Rectal smooth muscle tissue (tissue), 1 donor: ENCODE results near the gene STX18.
"Not testable (repeated sequence)": the region's sequence is repeated elsewhere in the genome, so short reads cannot be mapped to it uniquely, and the experiment has no call there.

Experiments used
- H3K27ac ChIP-seq: one replicate; pipeline ENCODE4 v1.7.0; 2013; ENCODE audit warnings: low read depth, low read length, inconsistent platforms
- H3K27me3 ChIP-seq: one replicate; pipeline ENCODE4 v1.7.0; 2013; ENCODE audit warnings: low read length; ENCODE audit not compliant: control insufficient read depth, insufficient read depth
- H3K36me3 ChIP-seq: one replicate; pipeline ENCODE4 v1.7.0; 2013; ENCODE audit warnings: low read length; ENCODE audit not compliant: control insufficient read depth, insufficient read depth
- H3K4me1 ChIP-seq: one replicate; pipeline ENCODE4 v1.7.0; 2013; ENCODE audit warnings: low read length; ENCODE audit not compliant: control insufficient read depth, insufficient read depth
- H3K4me3 ChIP-seq: one replicate; pipeline ENCODE4 v1.7.0; 2013; ENCODE audit warnings: low read length
- H3K9ac ChIP-seq: one replicate; pipeline ENCODE4 v1.7.0; 2013; ENCODE audit warnings: low read length

The STX18 gene

DNA sequence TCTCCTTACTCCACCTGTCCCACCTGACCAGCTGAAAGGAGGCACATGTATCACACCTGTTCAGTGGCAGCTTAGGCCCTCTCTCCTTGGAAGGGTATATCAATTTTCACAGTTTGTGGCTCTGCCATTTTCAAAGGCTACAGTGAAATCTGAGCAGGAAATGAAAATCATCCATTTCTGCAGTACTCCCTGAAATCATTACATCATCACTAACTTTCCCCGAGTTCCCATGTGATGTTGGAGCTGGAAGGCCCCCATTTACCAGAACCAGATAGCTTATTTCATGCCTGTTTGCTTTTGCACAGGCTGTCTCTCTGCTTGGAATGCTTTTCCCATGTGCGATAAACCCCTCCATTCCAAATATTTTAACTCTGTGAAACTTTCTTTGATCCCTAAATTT is 31.0 kb upstream of the STX18 start:
- no peak overlapping the region for H3K9ac ChIP-seq
- no peaks in the 10 kb centered on the region for H3K4me1 ChIP-seq
- H3K36me3 ChIP-seq = no peaks in the 10 kb centered on the region
- H3K27ac ChIP-seq = no peak overlapping the region
- H3K4me3 ChIP-seq = no peak overlapping the region
- no peaks in the 10 kb centered on the region for H3K27me3 ChIP-seq

DNA sequence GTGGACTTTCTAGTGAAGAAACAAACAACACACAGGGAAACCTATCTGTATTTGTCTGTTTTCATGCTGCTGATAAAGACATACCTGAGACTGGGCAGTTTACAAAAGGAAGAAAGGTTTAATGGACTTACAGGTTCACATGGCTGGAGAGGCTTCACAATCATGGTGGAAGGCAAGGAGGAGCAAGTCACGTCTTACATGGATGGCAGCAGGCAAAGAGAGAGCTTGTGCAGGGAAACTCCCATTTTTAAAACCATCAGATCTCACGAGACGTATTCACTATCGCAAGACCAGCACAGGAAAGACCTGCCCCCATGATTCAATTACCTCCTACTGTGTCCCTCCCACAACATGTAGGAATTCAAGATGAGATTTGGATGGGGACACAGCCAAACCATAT is 28.0 kb upstream of the STX18 start:
- not testable (repeated sequence) for H3K27me3 ChIP-seq, H3K9ac ChIP-seq, H3K4me1 ChIP-seq, H3K27ac ChIP-seq, H3K4me3 ChIP-seq, H3K36me3 ChIP-seq

DNA sequence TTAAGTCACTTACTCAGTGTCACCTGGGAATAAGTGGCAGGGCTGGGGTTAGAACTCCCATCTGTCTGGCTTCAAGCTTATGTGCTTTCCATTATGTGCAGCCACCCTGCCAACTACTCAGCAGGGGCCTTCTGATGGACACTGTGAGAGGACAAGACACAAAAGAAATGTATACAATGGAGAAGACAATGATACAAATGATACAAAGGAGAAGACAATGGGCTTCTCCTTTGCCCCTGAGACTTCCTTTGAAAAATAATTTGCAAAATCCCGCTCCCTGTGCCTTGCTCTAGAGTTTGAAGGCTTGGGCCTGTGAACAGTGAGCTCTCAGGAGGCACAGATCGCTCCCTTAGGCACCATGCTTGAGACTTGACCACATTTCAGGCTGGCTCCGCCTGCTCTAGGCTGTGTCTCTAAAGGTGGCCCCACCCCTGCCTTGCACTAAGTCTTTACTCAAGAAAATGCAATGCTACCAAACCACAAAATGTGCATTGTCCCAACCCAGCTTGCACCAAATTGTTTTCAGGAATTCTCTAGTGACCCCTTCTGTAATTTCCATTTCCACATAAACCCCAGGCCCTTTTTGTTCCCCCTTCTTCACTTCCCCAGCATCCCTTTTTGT is 27.1 kb upstream of the STX18 start:
- Histone ChIP-seq H3K36me3 (no peaks in the 10 kb centered on the region), H3K9ac (no peak overlapping the region), H3K27me3 (no peaks in the 10 kb centered on the region), H3K27ac (no peak overlapping the region), H3K4me3 (no peak overlapping the region), H3K4me1 (no peaks in the 10 kb centered on the region)

DNA sequence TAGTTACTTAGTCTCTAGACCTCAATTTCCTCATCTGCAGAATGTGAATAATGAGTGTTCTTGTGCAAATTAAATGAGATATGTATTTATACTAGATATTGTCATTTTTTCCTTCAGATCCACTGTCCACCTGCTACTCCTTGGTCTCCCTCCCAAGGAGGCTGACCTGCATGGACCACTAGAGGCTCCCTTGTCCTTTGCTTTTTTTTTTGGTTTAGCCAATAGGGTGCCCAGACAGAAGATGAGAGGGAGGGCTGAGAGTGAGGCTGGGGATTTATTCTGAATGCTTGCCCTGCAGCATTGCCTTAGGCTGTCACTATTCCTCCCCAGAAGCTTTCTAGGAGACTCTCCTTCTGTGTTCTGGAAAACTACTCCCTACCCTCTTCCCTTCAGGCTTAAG is 24.5 kb upstream of the STX18 start:
- H3K4me3 ChIP-seq, H3K27ac ChIP-seq, H3K27me3 ChIP-seq: not testable (repeated sequence)

DNA sequence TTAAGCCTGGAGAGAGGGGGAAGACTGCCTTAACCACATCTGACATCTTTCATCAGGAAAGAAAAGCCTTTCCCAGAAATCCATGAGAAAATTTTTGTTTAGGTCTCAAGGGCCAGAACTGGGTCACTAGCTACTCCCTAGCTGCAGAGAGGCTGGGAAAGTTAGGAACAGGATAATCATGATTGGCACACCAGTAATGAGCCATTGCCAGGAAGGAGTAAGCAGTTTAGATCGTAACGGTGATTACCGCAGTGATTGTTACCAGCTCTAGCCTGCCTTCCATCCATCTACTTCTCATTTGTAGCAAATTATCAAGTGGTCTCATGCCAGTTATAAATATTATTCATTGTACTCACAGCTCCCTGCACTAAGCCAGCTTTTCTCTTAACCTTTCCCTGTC is 22.7 kb upstream of the STX18 start:
- H3K9ac ChIP-seq = no peak overlapping the region
- H3K27me3 ChIP-seq = no peaks in the 10 kb centered on the region
- H3K27ac ChIP-seq = no peak overlapping the region
- no peaks in the 10 kb centered on the region for H3K4me1 ChIP-seq
- no peak overlapping the region for H3K4me3 ChIP-seq
- no peaks in the 10 kb centered on the region for H3K36me3 ChIP-seq

More for the DNA sequence above, 24.5 kb upstream of the STX18 start:
- not testable (repeated sequence) for H3K9ac ChIP-seq, H3K36me3 ChIP-seq, H3K4me1 ChIP-seq

DNA sequence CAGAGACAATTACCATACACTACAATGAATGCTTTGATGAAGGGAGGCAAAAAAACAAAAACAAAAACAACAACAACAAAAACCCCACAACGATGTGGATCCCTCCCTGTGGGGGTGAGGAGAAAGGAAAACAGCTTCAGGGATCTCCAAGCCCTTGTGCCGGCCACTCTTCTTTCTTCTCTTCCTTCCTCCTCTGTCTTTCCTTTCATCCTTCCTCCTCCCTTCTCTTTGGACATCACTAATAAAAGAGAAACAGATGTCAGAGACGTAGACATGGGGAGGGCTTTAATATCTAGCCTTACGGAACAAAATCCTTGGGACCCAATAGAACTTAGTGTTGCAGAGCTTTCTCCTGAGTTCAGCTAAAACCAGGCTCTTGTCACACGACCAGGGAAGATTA is 18.8 kb upstream of the STX18 start:
- no peak overlapping the region for H3K27ac ChIP-seq
- no peak overlapping the region for H3K9ac ChIP-seq
- no peak overlapping the region for H3K4me3 ChIP-seq
- H3K36me3 ChIP-seq = no peaks in the 10 kb centered on the region
- H3K4me1 ChIP-seq = no peaks in the 10 kb centered on the region
- H3K27me3 ChIP-seq = no peaks in the 10 kb centered on the region

DNA sequence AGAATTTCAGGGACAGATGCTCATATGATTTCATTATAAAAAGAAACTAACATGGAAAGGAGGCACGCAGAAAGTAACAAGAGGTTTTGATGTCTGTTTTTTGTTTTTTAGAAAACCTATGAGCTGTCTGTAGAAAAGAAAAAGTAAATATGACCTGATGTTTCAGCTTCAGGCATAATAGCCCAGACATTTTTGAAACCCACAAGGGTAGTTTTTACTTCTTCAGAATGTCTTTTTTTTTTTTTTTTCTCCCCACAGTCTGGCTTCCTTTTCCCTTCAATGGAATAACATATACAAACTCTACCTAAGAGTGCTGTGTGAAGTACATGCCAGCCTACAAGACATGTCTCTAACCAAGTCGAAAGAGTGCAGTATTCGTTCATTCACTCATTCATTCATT is 18.3 kb upstream of the STX18 start:
- Histone ChIP-seq H3K27ac (no peak overlapping the region), H3K36me3 (no peaks in the 10 kb centered on the region), H3K27me3 (no peaks in the 10 kb centered on the region), H3K4me1 (no peaks in the 10 kb centered on the region), H3K9ac (no peak overlapping the region), H3K4me3 (no peak overlapping the region)

DNA sequence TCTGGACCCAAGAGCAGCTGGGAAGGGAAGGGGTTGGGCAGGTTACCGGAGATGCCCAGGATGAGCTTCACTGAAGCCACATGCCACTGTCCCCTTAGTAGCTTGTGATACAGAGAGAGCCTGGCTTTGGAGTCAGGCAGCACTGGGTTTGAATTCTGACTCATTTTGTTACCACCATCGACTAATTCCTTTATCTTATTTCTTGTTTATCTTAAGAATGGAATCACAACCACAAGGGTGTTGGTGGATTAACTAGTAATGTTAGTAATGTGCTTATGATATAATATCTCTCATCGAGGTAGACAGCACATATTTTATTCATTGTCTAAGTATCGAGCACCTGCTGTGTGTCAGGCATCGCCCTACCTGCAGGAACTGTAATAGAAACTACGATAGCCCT is 17.7 kb upstream of the STX18 start:
- no peak overlapping the region for H3K27ac ChIP-seq

DNA sequence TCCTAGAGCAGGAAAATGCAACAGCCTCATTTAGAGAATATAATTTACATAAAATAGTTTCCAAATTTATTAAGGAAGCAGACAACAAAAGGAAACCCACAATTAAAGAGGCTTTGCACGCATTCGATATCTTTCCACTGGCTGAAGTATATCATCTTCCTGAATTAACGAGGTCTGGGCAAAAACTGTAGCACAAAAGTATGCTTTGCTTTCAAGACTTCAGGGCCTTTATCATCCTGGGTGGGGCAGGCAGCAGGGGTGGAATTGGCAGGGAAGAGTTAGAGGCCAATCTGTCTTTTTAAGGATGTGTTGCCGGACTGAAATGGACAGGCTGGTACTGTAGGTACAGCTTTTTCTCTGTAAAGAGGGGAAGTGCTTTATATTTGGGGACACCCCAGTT is 17.0 kb upstream of the STX18 start:
- H3K27me3 ChIP-seq = no peaks in the 10 kb centered on the region

More for the DNA sequence above, 17.7 kb upstream of the STX18 start:
- H3K4me1 ChIP-seq = no peaks in the 10 kb centered on the region
- H3K4me3 ChIP-seq = no peak overlapping the region
- no peak overlapping the region for H3K9ac ChIP-seq
- H3K27me3 ChIP-seq = no peaks in the 10 kb centered on the region
- H3K36me3 ChIP-seq = no peaks in the 10 kb centered on the region

DNA sequence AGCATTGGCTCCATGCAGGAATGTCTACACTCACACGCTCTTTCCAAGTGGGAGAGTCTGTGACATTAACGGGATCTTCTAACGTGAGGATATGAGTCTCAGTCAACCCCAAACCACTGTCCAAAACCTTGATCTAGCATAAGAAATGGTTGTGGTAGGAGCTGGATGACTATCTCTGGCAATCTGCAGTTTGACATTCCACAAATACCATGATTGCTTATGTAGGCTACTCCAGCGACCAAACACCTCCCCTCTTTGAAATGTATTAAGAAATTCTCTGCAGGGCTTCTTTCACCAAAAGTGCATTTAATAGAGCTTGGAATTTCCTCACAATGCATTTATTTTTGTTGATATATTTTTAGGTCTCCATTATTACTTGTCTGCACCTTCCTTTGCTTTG is 14.1 kb upstream of the STX18 start:
- Histone ChIP-seq H3K4me3 (no peak overlapping the region), H3K36me3 (no peaks in the 10 kb centered on the region), H3K27ac (no peak overlapping the region), H3K4me1 (no peaks in the 10 kb centered on the region), H3K27me3 (no peaks in the 10 kb centered on the region), H3K9ac (no peak overlapping the region)

More for the DNA sequence above, 17.0 kb upstream of the STX18 start:
- no peaks in the 10 kb centered on the region for H3K36me3 ChIP-seq
- H3K4me3 ChIP-seq = no peak overlapping the region
- no peak overlapping the region for H3K27ac ChIP-seq
- no peaks in the 10 kb centered on the region for H3K4me1 ChIP-seq
- no peak overlapping the region for H3K9ac ChIP-seq

DNA sequence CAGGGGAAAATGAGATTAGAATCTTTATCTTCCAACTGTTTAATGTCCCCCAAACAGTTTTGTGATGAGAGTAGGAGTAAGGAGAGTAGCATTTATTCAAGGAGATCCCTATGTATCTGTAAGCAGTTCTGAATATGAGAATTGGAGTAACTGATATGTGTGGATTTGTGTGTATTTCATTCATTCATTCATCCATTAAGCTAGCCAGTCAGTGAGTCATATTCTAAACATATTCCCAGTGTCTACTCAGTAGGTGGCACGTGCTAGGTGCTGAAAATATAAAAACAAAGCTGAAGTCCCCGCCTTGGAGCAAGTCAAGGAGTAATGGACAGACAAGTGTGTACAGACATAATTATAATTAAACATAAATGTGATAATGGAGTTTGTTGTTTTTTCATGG is 12.4 kb upstream of the STX18 start:
- Histone ChIP-seq H3K27me3 (no peaks in the 10 kb centered on the region), H3K27ac (no peak overlapping the region), H3K4me1 (no peaks in the 10 kb centered on the region), H3K9ac (no peak overlapping the region), H3K36me3 (no peaks in the 10 kb centered on the region), H3K4me3 (no peak overlapping the region)

DNA sequence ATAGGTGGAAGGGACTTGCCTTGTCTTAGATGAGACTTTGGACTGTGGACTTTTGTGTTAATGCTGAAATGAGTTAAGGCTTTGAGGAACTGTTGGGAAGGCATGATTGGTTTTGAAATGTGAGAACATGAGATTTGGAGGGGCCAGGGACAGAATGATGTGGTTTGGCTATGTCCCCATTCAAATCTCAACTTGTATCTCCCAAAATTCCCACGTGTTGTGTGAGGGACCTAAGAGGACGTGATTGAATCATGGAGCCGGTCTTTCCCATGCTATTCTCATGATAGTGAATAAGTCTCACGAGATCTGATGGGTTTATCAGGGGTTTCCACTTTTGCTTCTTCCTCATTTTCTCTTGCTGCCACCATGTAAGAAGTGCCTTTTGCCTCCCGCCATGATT is 10.2 kb upstream of the STX18 start:
- not testable (repeated sequence) for H3K27me3 ChIP-seq, H3K36me3 ChIP-seq, H3K4me3 ChIP-seq, H3K9ac ChIP-seq, H3K27ac ChIP-seq, H3K4me1 ChIP-seq

DNA sequence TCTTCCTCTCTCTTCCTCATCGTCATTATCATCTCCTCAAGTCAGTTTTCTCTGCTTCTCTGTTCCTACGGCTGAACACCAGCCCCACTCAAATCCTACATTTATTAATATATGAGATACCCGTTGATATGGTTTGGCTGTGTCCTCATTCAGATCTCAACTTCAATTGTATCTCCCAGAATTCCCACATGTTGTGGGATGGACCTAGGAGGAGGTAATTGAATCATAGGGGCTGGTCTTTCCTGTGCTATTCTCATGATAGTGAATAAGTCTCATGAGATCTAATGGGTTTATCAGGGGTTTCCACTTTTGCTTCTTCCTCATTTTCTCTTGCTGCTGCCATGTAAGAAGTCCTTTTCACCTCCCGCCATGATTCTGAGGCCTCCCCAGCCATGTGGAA is 8.3 kb upstream of the STX18 start:
- H3K4me3 ChIP-seq, H3K9ac ChIP-seq, H3K36me3 ChIP-seq, H3K4me1 ChIP-seq, H3K27me3 ChIP-seq, H3K27ac ChIP-seq: not testable (repeated sequence)
